Activated gamma-delta T cell treated with Interleukin-2 at 50 U/mL for 16 hours (primary cell): ENCODE data around the gene CERS5.
"Not testable (repeated sequence)": the region's sequence is repeated elsewhere in the genome, so short reads cannot be mapped to it uniquely, and the experiment has no call there.

Experiments
- DNase-seq: peaks from one replicate; pipeline ENCODE4 v3.0.0-alpha.2; 2020

Gene CERS5

DNA sequence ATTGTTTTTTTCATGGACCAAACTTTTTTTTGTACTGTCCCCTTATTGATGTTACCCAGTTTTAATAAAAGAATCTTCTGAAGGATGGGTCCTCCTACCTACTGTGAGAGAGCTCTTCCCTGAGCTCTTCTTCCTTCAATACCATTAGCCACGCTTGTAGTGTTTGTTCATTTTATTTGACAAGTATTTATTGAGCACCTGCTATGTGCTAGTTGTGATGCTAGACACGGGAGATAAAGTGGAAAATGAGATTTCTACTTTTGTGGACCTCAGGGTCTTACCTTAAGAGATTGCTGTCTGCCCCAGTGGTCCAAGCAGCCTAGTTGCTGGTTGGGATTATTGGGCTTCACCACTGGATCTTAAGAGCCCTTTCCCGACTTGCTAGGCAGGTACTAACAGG lies 66.6 kb downstream of the CERS5 start:
- DNase-seq = no peak

DNA sequence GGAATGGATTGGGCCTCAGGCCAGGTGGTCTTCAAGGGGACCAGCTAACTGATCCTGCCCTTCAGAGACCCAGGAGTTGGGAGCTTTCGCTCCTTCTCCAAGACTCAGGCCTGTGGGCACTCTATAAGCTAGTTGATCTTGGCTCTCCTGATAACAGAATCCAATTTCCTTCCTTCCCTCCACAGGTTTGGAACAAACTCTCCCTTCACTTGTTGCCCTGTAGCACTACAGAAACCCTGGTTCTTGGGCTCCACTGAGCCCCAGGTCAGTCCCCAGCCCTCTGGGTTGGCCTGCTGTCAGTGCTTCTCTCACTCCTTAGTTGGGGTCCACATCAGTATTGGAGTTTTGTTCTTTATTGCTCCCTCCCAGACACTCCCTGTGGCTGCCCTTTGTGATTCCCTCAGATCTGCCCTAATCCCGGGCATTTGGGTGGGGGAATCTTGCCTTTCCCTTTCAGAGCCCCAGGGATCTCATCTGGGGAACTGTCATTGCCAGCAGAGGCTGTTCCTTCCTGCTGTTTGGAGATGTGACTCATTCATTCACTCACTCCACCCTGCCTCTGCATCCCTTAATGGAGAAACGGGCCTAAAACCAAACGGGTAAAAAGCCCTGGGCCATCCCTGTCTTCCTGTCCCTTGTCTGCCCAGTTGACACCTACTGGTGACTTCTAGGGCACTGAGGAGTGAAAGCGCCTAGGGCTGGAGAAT lies 67.7 kb downstream of the CERS5 start:
- no peak for DNase-seq

DNA sequence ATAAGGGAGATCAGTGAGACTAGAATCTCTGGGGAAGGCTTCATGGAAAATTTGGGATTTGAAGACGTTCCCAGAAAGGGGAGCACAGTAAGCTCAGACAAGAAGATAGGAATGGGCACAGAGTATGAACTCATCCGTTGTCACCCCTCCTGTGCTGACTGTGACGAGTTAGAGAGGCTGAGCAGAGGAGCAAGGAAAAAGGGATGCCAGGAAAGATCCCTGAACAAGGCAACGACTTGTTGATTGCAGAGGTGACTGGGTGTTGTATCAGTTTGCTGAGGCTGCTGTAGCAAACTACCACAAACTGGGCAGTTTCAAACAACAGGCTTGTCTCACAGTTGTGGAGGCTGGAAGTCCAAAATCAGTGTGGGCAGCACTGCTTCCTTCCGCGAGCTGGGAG lies 69.2 kb downstream of the CERS5 start:
- DNase-seq = no peak

DNA sequence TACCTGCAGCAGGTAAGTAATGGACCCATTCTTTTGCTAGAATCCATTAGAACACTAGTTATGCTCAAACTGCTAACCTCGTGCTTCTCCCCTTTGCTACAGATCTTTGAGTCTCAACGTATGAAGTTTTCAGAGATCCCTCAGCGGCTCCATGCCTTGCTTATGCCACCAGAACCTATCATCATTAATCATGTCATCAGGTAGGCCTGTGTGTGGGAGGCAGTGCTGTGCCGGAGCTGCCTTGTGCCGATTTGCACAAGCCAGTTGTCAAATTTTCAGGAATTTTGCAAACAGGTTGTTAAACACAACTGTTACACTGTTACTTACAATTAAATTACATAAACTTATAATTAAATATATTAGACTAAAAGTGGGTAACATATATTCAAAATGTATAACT lies 76.8 kb downstream of the CERS5 start:
- no peak for DNase-seq

GRCh38 chr12:50089730-50090129 lies 77.4 kb downstream of the CERS5 start:
- no peak for DNase-seq

DNA sequence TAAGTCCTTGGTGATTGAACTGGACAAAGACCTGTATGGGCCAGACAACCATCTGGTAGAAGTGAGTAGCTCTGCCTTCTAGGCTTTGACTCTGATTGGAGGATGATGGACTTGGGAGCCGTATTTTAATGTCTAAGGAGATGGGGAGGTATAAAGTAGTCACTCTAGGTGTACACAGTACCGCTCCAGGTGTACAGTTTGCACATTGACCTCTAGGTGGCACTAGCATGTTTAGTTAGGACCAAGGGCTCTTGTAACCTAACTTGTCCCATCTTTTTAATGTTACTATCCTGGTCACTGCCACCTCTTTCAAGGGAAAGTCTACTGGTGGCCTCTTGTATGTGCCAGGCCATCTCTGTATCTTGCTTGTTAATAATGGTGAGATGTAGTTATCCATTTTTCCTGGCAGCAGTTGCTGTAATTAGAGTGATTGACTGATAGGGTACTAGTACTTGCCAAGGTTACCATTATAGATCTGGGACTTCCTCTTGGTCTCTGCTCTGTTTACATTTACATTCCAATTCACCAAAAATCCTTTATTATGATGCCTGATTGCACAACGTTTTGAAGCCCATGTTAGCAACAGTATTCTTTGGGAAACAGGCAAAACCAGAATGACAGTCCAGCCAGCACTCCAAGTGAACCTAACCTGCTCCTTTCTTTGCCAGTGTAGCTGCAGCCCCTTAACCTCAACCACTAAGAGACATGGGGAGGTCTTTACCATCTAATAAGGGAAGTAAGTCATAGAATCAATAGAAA lies 78.4 kb downstream of the CERS5 start:
- DNase-seq = peak; percentile 55

GRCh38 chr12:50087995-50088394 lies 79.2 kb downstream of the CERS5 start:
- DNase-seq = no peak

- no peak for DNase-seq
These were observed 80.0 kb downstream of the CERS5 start for GRCh38 chr12:50087151-50087550.

DNA sequence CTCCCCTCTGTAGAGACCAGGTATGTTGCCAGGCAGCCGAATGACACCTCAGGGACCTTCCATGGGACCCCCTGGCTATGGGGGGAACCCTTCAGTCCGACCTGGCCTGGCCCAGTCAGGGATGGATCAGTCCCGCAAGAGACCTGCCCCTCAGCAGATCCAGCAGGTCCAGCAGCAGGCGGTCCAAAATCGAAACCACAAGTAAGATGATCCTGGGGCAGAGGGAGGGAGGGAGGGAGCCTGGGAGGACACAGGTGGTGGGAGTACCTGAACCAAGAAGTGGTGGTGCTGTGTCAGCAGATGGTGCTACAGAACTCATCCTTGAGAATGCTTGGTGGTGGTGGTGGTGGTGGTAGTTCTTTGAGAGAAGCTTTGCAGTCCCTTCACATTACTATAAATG lies 81.0 kb downstream of the CERS5 start:
- DNase-seq = no peak

- no peak for DNase-seq
These were observed 81.5 kb downstream of the CERS5 start for GRCh38 chr12:50085615-50086072.

GRCh38 chr12:50084775-50085614 lies 82.2 kb downstream of the CERS5 start, which contains the start of gene SMARCD1:
Gene SMARCD1, plus strand, starts transcription at chr12:50085342. Its CDS starts 28 bp downstream, at chr12:50085370.
- DNase-seq = peak; percentile 85

DNA sequence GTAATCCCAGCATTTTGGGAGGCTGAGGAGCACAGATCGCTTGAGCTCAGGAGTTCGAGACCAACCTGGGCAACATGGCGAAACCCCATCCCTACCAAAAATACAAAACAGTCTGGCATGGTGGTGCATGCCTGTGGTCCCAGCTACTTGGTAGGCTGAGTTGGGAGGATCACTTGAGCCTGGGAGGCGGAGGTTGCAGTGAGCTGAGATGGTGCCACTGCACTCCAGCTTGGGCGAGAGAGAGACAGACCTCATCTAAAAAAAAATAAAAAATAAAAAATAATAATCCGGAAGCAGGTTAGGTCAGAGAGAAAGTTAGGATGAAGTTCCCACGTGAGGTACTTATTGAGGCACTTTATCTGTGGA lies 82.8 kb downstream of the CERS5 start:
- not testable (repeated sequence) for DNase-seq

- DNase-seq = no peak
These were observed 83.9 kb downstream of the CERS5 start for GRCh38 chr12:50083301-50083700.

DNA sequence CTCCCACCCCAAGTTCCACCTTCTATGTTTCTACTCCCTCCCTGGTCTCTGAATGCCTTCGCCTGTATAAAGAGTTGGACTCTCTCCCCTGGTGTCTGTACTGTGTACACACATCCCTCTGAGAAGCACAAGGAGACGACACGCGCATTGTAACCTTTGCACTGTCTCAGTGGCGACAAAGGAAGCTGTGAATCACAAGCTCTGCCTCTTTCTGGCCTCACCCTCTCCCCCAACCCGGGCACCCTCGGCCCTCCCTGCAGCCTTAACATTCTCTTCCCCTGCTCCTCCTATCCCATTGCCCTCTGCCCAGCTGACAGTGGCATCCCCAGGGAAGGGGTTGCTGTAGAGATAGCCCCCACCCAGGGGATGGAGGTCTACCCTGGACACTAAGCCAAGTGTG lies 84.5 kb downstream of the CERS5 start:
- no peak for DNase-seq

- DNase-seq = no peak
These were observed 85.9 kb downstream of the CERS5 start for GRCh38 chr12:50081096-50081808.

DNA sequence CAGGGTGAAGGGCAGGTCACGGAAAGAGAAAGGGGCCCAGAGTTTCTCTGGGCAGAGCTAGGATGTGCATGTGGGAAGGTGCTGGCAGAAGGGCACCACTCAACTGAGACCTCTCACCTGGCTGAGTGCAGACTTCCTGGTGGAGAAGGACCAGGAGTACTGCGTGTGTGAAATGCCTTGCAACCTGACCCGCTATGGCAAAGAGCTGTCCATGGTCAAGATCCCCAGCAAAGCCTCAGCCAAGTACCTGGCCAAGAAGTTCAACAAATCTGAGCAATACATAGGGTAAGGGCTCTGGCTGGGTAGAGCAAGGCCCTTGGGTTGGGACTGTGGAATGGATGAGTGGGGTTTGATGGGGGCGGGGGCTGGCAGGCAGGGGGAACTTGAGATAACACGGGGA lies 87.4 kb downstream of the CERS5 start:
- no peak for DNase-seq
